Parathyroid adenoma (tissue), 2 donors: ENCODE data around the gene MTRF1.

Experiments used
- H2AFZ ChIP-seq: fragments of 300-600 bp; sonication (generic); one replicate; pipeline ENCODE4 v1.7.0; 2017; ENCODE audit warnings: antibody characterized with exemption, mild to moderate bottlenecking
- H3K27ac ChIP-seq: fragments of 300-600 bp; sonication (generic); one replicate; pipeline ENCODE4 v1.7.0; 2017
- H3K27me3 ChIP-seq: fragments of 300-600 bp; sonication (generic); one replicate; pipeline ENCODE4 v1.7.0; 2017; ENCODE audit warnings: low read length; ENCODE audit not compliant: control insufficient read depth, insufficient read depth
- H3K36me3 ChIP-seq: fragments of 300-600 bp; sonication (generic); one replicate; pipeline ENCODE4 v1.7.0; 2017; ENCODE audit warnings: low read length; ENCODE audit not compliant: control insufficient read depth, insufficient read depth
- H3K4me1 ChIP-seq: fragments of 300-600 bp; sonication (generic); one replicate; pipeline ENCODE4 v1.7.0; 2017; ENCODE audit warnings: control low read depth
- H3K4me2 ChIP-seq: fragments of 300-600 bp; sonication (generic); one replicate; pipeline ENCODE4 v1.7.0; 2017; ENCODE audit warnings: low read length
- H3K4me3 ChIP-seq: fragments of 300-600 bp; sonication (generic); one replicate; pipeline ENCODE4 v1.7.0; 2017; ENCODE audit warnings: low read depth, low read length
- H3K79me2 ChIP-seq: fragments of 300-600 bp; sonication (generic); one replicate; pipeline ENCODE4 v1.7.0; 2017; ENCODE audit warnings: control low read depth
- H3K9ac ChIP-seq: fragments of 300-600 bp; sonication (generic); one replicate; pipeline ENCODE4 v1.7.0; 2017; ENCODE audit warnings: mild to moderate bottlenecking
- H3K9me3 ChIP-seq: fragments of 300-600 bp; sonication (generic); one replicate; pipeline ENCODE4 v1.7.0; 2017; ENCODE audit warnings: low read length; ENCODE audit not compliant: control insufficient read depth
- TF ChIP-seq, protein P1 (sequence below): fragments of 300-600 bp; sonication (generic); IDR thresholded peaks from one replicate; pipeline ENCODE4 v1.7.0; 2017; ENCODE audit warnings: antibody characterized with exemption, mild to moderate bottlenecking
- donor health status: primary hyperparathyroidism.

Gene MTRF1

GRCh38 chr13:41294914-41295313, 31.5 kb upstream of the MTRF1 start:
- H2AFZ ChIP-seq = no peak overlapping the region

GRCh38 chr13:41293272-41293671, 29.9 kb upstream of the MTRF1 start:
- no peak overlapping the region for H3K27ac ChIP-seq
- H3K4me3 ChIP-seq = no peak overlapping the region
- TF ChIP-seq, protein P1, sequence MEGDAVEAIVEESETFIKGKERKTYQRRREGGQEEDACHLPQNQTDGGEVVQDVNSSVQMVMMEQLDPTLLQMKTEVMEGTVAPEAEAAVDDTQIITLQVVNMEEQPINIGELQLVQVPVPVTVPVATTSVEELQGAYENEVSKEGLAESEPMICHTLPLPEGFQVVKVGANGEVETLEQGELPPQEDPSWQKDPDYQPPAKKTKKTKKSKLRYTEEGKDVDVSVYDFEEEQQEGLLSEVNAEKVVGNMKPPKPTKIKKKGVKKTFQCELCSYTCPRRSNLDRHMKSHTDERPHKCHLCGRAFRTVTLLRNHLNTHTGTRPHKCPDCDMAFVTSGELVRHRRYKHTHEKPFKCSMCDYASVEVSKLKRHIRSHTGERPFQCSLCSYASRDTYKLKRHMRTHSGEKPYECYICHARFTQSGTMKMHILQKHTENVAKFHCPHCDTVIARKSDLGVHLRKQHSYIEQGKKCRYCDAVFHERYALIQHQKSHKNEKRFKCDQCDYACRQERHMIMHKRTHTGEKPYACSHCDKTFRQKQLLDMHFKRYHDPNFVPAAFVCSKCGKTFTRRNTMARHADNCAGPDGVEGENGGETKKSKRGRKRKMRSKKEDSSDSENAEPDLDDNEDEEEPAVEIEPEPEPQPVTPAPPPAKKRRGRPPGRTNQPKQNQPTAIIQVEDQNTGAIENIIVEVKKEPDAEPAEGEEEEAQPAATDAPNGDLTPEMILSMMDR = no peak
- H2AFZ ChIP-seq = no peak overlapping the region
- no peak overlapping the region for H3K4me2 ChIP-seq
- H3K79me2 ChIP-seq = no peaks in the 10 kb centered on the region
- no peaks in the 10 kb centered on the region for H3K36me3 ChIP-seq
- no peaks in the 10 kb centered on the region for H3K4me1 ChIP-seq
- H3K27me3 ChIP-seq = no peaks in the 10 kb centered on the region
- no peak overlapping the region for H3K9ac ChIP-seq
- no peaks in the 10 kb centered on the region for H3K9me3 ChIP-seq

More at GRCh38 chr13:41294914-41295313, 31.5 kb upstream of the MTRF1 start:
- TF ChIP-seq, protein P1 = no peak
- H3K79me2 ChIP-seq = no peaks in the 10 kb centered on the region
- H3K9me3 ChIP-seq = no peaks in the 10 kb centered on the region
- no peak overlapping the region for H3K27ac ChIP-seq
- no peak overlapping the region for H3K4me3 ChIP-seq
- H3K27me3 ChIP-seq = no peaks in the 10 kb centered on the region
- no peak overlapping the region for H3K4me2 ChIP-seq
- H3K4me1 ChIP-seq = no peaks in the 10 kb centered on the region
- H3K9ac ChIP-seq = no peak overlapping the region
- H3K36me3 ChIP-seq = no peaks in the 10 kb centered on the region

- H3K9me3 ChIP-seq = no peaks in the 10 kb centered on the region
- no peak overlapping the region for H3K4me2 ChIP-seq
- H3K79me2 ChIP-seq = no peaks in the 10 kb centered on the region
- no peaks in the 10 kb centered on the region for H3K4me1 ChIP-seq
- no peaks in the 10 kb centered on the region for H3K27me3 ChIP-seq
- H3K4me3 ChIP-seq = no peak overlapping the region
- H2AFZ ChIP-seq = no peak overlapping the region
- H3K9ac ChIP-seq = no peak overlapping the region
- TF ChIP-seq, protein P1 = no peak
- no peaks in the 10 kb centered on the region for H3K36me3 ChIP-seq
- H3K27ac ChIP-seq = no peak overlapping the region
Measured at GRCh38 chr13:41291246-41291645, 27.9 kb upstream of the MTRF1 start.

DNA sequence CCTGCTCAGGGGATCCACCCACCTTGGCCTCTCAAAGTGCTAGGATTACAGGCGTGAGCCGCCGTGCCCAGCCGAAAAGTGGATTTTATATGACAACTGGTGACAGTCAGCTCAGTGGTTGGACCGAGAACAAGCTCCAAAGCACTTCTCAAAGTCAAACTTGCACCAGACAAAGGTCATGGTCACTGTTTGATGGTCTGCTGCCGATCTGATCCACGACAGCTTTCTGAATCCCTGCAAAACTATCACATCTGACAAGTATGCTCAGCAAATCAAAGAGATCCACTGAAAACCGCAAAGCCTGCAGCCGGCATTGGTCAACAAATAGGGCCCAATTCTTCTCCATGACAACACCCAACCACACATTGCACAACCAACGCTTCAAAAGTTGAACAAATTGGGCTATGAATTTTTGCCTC, 26.1 kb upstream of the MTRF1 start:
- H3K79me2 ChIP-seq = no peaks in the 10 kb centered on the region
- H3K27me3 ChIP-seq = no peaks in the 10 kb centered on the region
- H3K9ac ChIP-seq = no peak overlapping the region
- H3K9me3 ChIP-seq = no peaks in the 10 kb centered on the region
- no peak overlapping the region for H3K27ac ChIP-seq
- no peak overlapping the region for H2AFZ ChIP-seq
- no peak overlapping the region for H3K4me2 ChIP-seq
- TF ChIP-seq, protein P1 = no peak
- no peaks in the 10 kb centered on the region for H3K36me3 ChIP-seq
- H3K4me1 ChIP-seq = no peaks in the 10 kb centered on the region
- H3K4me3 ChIP-seq = no peak overlapping the region

- no peaks in the 10 kb centered on the region for H3K27me3 ChIP-seq
- no peak overlapping the region for H2AFZ ChIP-seq
- no peak overlapping the region for H3K4me3 ChIP-seq
- H3K9me3 ChIP-seq = no peaks in the 10 kb centered on the region
- TF ChIP-seq, protein P1 = no peak
- no peaks in the 10 kb centered on the region for H3K4me1 ChIP-seq
- H3K36me3 ChIP-seq = no peaks in the 10 kb centered on the region
- H3K4me2 ChIP-seq = no peak overlapping the region
- no peak overlapping the region for H3K9ac ChIP-seq
- H3K27ac ChIP-seq = no peak overlapping the region
- H3K79me2 ChIP-seq = no peaks in the 10 kb centered on the region
Measured at GRCh38 chr13:41286370-41286769, 23.0 kb upstream of the MTRF1 start.
